DND-41 (cell line): Measurements from ENCODE around the gene TTC28.

ENCODE experiments used
- ATAC-seq: fragments of 200-7000 bp; cut with Tn5 transposase; 3 replicates; pipeline ENCODE4 v1.9.1; 2021; ENCODE audit warnings: low read depth; ENCODE audit not compliant: insufficient read depth
- DNase-seq: peaks from one replicate; pipeline ENCODE4 v3.0.0-alpha.2; 2020
- H2AFZ ChIP-seq: 2 replicates; pipeline ENCODE4 v1.6.0; 2012; ENCODE audit warnings: low read depth, low read length
- H3K27ac ChIP-seq: 2 replicates; pipeline ENCODE4 v1.5.1; 2012; ENCODE audit warnings: low read length, inconsistent platforms
- H3K27me3 ChIP-seq: fragments of 200-600 bp; sonication (generic); 2 replicates; pipeline ENCODE4 v1.6.0; 2012; ENCODE audit warnings: low read length, mild to moderate bottlenecking, inconsistent platforms; ENCODE audit not compliant: insufficient read depth, poor library complexity
- H3K36me3 ChIP-seq: 2 replicates; pipeline ENCODE4 v1.5.1; 2012; ENCODE audit warnings: low read length, inconsistent platforms; ENCODE audit not compliant: insufficient read depth
- H3K4me1 ChIP-seq: 2 replicates; pipeline ENCODE4 v1.5.1; 2012; ENCODE audit warnings: mild to moderate bottlenecking, low read length; ENCODE audit not compliant: insufficient read depth
- H3K4me2 ChIP-seq: 2 replicates; pipeline ENCODE4 v1.6.0; 2012; ENCODE audit warnings: mild to moderate bottlenecking, moderate library complexity, low read length, inconsistent platforms; ENCODE audit not compliant: insufficient read depth
- H3K4me3 ChIP-seq, 2 experiments: fragments of 200-600 bp in 1 of 2; shearing (Covaris generic) in 1 of 2; 2 replicates each; pipeline ENCODE4 v1.5.1; 2012 to 2016; ENCODE audit warnings: inconsistent platforms in 2 of 2, low read length in 2 of 2, mild to moderate bottlenecking in 2 of 2, low read depth in 1 of 2, moderate library complexity in 1 of 2
- H3K79me2 ChIP-seq: 2 replicates; pipeline ENCODE4 v1.6.0; 2012; ENCODE audit warnings: low read length, inconsistent platforms; ENCODE audit not compliant: insufficient read depth
- H3K9ac ChIP-seq: 2 replicates; pipeline ENCODE4 v1.6.0; 2012; ENCODE audit warnings: low read depth, mild to moderate bottlenecking, inconsistent platforms, low read length, moderate library complexity
- H3K9me3 ChIP-seq: 2 replicates; pipeline ENCODE4 v1.5.1; 2012; ENCODE audit warnings: low read length, moderate library complexity, mild to moderate bottlenecking, inconsistent platforms; ENCODE audit not compliant: insufficient read depth, severe bottlenecking
- H4K20me1 ChIP-seq: 2 replicates; pipeline ENCODE4 v1.6.0; 2012; ENCODE audit warnings: low read length; ENCODE audit not compliant: insufficient read depth
- EZH2 ChIP-seq: IDR thresholded peaks from 3 replicates; pipeline ENCODE4 v1.6.1; 2012; ENCODE audit warnings: borderline replicate concordance, low read depth, mild to moderate bottlenecking, moderate library complexity, low read length, inconsistent platforms; ENCODE audit not compliant: severe bottlenecking
- TF ChIP-seq, protein P1 (sequence below): IDR thresholded peaks from 2 replicates; pipeline ENCODE4 v1.5.1; 2012; ENCODE audit warnings: borderline replicate concordance, low read length, moderate library complexity, mild to moderate bottlenecking; ENCODE audit not compliant: poor library complexity, severe bottlenecking; ENCODE audit errors: extremely low read depth

Gene TTC28

GRCh38 chr22:28601915-28602314 is 77.7 kb downstream of the TTC28 start:
- ATAC-seq (no peak), DNase-seq (no peak)
- H3K9me3 ChIP-seq, result no peaks in the 10 kb centered on the region
- H2AFZ ChIP-seq, result no peak overlapping the region
- no peak overlapping the region for H3K4me3 ChIP-seq
- H3K4me1 ChIP-seq, result no peaks in the 10 kb centered on the region
- no peaks in the 10 kb centered on the region for H4K20me1 ChIP-seq
- H3K9ac ChIP-seq, result no peak overlapping the region
- H3K36me3 ChIP-seq, result no peaks in the 10 kb centered on the region
- no peak overlapping the region for H3K4me2 ChIP-seq
- no peak for TF ChIP-seq EZH2
- TF ChIP-seq, protein P1, sequence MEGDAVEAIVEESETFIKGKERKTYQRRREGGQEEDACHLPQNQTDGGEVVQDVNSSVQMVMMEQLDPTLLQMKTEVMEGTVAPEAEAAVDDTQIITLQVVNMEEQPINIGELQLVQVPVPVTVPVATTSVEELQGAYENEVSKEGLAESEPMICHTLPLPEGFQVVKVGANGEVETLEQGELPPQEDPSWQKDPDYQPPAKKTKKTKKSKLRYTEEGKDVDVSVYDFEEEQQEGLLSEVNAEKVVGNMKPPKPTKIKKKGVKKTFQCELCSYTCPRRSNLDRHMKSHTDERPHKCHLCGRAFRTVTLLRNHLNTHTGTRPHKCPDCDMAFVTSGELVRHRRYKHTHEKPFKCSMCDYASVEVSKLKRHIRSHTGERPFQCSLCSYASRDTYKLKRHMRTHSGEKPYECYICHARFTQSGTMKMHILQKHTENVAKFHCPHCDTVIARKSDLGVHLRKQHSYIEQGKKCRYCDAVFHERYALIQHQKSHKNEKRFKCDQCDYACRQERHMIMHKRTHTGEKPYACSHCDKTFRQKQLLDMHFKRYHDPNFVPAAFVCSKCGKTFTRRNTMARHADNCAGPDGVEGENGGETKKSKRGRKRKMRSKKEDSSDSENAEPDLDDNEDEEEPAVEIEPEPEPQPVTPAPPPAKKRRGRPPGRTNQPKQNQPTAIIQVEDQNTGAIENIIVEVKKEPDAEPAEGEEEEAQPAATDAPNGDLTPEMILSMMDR, result no peak
- H3K27me3 ChIP-seq, result no peaks in the 10 kb centered on the region
- H3K79me2 ChIP-seq, result no peaks in the 10 kb centered on the region
- no peak overlapping the region for H3K27ac ChIP-seq

DNA sequence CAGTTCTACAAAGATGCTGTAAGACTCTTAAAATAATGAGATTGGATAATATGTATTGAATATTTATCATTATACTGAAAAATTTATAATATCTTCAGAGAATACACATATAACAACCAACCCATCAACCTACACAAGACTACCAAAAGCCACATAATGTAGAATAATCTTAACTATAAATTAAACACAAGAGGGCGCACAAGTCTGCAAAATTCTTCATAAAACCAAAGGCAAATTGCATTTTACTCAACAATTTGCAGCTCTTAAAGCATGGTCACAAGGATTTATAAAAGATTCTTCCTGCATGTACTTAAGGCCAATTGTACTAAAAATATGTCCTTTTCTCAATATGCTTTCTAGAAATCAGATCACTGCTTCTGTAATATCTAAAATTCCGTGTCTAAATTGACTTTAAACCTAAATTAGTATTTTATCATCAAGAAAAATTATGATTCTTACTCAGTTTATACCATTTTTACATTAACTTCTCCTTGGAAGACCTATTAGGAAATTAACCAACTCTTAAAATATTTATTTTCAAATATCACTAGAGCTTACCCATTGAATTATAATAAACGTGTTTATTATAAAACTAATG is 79.0 kb downstream of the TTC28 start:
- ATAC-seq, result peak; percentile 66
- H3K36me3 ChIP-seq, result no peaks in the 10 kb centered on the region

DNA sequence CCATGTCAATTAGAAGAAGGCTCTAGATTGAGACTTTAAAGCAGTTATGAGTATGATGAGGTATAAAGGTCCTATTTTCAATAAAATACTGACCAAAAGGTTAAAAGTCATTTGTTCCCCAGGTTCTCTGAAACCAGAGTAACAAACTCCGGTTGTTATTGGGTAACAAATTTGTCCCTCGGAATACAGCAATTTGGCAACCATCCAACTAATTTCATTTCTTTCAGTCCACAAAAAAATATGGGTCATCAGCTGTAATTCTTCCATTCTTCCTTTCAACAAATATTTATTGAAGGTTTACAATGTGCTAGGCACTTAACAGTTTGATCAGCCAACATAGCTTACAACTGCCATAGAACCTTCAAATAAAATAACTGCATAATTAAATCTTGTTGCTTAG is 79.9 kb downstream of the TTC28 start:
- Histone ChIP-seq H3K36me3 (no peaks in the 10 kb centered on the region), H3K4me2 (no peak overlapping the region), H3K9me3 (no peaks in the 10 kb centered on the region), H3K4me1 (peaks cover 5% of the 10 kb centered on the region; the same call in 1 of the 2 replicates), H3K27ac (no peak overlapping the region), H3K79me2 (no peaks in the 10 kb centered on the region), H3K27me3 (no peaks in the 10 kb centered on the region), H3K4me3 (no peak overlapping the region), H2AFZ (no peak overlapping the region), H4K20me1 (no peaks in the 10 kb centered on the region), H3K9ac (no peak overlapping the region)
- no peak for TF ChIP-seq EZH2
- TF ChIP-seq, protein P1, result no peak
- DNase-seq (no peak), ATAC-seq (no peak)

More for the DNA sequence above, 79.0 kb downstream of the TTC28 start:
- H3K9me3 ChIP-seq, result no peaks in the 10 kb centered on the region
- H2AFZ ChIP-seq, result no peak overlapping the region
- no peak overlapping the region for H3K4me2 ChIP-seq
- H3K4me1 ChIP-seq, result no peaks in the 10 kb centered on the region
- no peak for TF ChIP-seq EZH2
- TF ChIP-seq, protein P1, result peak; percentile 69
- H3K27ac ChIP-seq, result no peak overlapping the region
- no peaks in the 10 kb centered on the region for H3K79me2 ChIP-seq
- no peaks in the 10 kb centered on the region for H3K27me3 ChIP-seq
- no peak overlapping the region for H3K9ac ChIP-seq
- H3K4me3 ChIP-seq, result no peak overlapping the region
- no peaks in the 10 kb centered on the region for H4K20me1 ChIP-seq
- peak; percentile 21 for DNase-seq
